Osteocyte (in vitro differentiated cells): Measurements from ENCODE around the gene INCA1. TPM values are rescaled to one million over a fixed set of nuclear protein-coding genes. Genes with fewer than 3 reads are reported as not detected.

ENCODE experiments used
- DNase-seq: peaks from one replicate; pipeline ENCODE4 v3.0.0; 2021; ENCODE audit warnings: mixed read lengths; ENCODE audit not compliant: unreplicated experiment; ENCODE audit errors: extremely low spot score
- H3K27ac Mint-ChIP-seq: one replicate; pipeline ENCODE4 v1.8.0; 2021; ENCODE audit warnings: mild to moderate bottlenecking, mixed read lengths; ENCODE audit not compliant: unreplicated experiment
- H3K27me3 Mint-ChIP-seq: one replicate; pipeline ENCODE4 v1.8.0; 2021; ENCODE audit warnings: mixed read lengths; ENCODE audit not compliant: unreplicated experiment
- H3K36me3 Mint-ChIP-seq: one replicate; pipeline ENCODE4 v1.8.0; 2021; ENCODE audit warnings: mixed read lengths; ENCODE audit not compliant: unreplicated experiment
- H3K4me1 Mint-ChIP-seq: one replicate; pipeline ENCODE4 v1.8.0; 2021; ENCODE audit warnings: mixed read lengths; ENCODE audit not compliant: unreplicated experiment
- H3K4me3 Mint-ChIP-seq: one replicate; pipeline ENCODE4 v1.8.0; 2021; ENCODE audit warnings: mild to moderate bottlenecking, moderate library complexity, mixed read lengths; ENCODE audit not compliant: unreplicated experiment
- H3K9me3 Mint-ChIP-seq: one replicate; pipeline ENCODE4 v1.8.0; 2021; ENCODE audit warnings: mixed read lengths; ENCODE audit not compliant: unreplicated experiment
- total RNA-seq: library from RNA; stranded (reverse); gene quantifications from 2 replicates; pipeline ENCODE4 v1.2.1, GENCODE V29; 2021
- TF ChIP-seq, protein P1 (sequence below): fragments of 200-600 bp; sonication (generic); IDR thresholded peaks from 2 replicates; pipeline ENCODE4 v1.5.0; 2021; ENCODE audit warnings: antibody characterized with exemption, mild to moderate bottlenecking, moderate library complexity

Gene INCA1
- total RNA-seq, 1 donor from 2014 or later, result 1.8 TPM

DNA sequence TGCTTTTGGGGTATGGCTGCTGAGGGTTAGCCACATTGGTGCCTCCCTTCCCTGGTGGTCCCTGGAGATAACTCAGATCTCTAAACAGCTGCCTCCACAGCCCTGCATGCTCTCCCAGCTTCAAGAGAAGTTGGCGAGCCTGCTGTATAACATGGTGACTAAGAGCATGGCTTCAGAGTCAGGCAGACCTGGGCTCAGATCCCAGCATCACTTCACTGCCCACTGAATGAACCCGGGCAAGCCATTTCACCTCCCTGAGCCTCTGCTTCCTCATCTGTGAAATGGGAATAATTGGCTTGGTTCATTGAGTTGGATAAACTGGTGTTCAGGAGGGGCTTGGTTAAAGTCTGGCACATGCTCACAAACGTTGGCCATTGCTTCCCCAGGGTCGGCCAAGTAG is 17.0 kb upstream of the INCA1 start:
- DNase-seq, result no peak

DNA sequence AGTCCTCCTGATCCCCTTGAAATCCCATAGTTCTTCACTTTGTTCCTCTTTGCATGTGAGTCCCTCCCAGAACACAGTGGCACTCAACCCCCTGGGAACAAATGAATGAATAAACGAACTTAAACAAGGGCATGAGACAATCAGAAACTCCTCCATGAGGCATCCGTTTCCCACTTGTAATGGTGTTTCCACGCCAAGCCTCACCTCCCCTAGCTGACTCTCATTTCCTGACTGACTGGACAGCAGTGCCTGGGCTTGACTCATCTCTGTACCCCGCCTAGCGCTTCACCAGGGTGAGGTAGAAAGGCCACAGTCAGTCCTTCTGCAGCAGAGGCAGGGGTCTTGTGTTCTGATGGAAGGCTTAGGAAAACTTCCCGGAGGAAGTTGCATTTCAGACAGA is 14.6 kb upstream of the INCA1 start:
- Mint-ChIP-seq H3K4me1 (no peaks in the 10 kb centered on the region), H3K9me3 (no peaks in the 10 kb centered on the region), H3K27me3 (no peaks in the 10 kb centered on the region), H3K36me3 (peaks cover 36% of the 10 kb centered on the region), H3K27ac (peak overlapping the region; percentile 12), H3K4me3 (no peak overlapping the region)
- DNase-seq, result no peak
- TF ChIP-seq, protein P1, sequence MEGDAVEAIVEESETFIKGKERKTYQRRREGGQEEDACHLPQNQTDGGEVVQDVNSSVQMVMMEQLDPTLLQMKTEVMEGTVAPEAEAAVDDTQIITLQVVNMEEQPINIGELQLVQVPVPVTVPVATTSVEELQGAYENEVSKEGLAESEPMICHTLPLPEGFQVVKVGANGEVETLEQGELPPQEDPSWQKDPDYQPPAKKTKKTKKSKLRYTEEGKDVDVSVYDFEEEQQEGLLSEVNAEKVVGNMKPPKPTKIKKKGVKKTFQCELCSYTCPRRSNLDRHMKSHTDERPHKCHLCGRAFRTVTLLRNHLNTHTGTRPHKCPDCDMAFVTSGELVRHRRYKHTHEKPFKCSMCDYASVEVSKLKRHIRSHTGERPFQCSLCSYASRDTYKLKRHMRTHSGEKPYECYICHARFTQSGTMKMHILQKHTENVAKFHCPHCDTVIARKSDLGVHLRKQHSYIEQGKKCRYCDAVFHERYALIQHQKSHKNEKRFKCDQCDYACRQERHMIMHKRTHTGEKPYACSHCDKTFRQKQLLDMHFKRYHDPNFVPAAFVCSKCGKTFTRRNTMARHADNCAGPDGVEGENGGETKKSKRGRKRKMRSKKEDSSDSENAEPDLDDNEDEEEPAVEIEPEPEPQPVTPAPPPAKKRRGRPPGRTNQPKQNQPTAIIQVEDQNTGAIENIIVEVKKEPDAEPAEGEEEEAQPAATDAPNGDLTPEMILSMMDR, result no peak

More for the DNA sequence above, 17.0 kb upstream of the INCA1 start:
- H3K4me3 Mint-ChIP-seq, result no peak overlapping the region
- no peaks in the 10 kb centered on the region for H3K27me3 Mint-ChIP-seq
- peaks cover 25% of the 10 kb centered on the region for H3K36me3 Mint-ChIP-seq
- no peak overlapping the region for H3K27ac Mint-ChIP-seq
- TF ChIP-seq, protein P1, result no peak
- no peaks in the 10 kb centered on the region for H3K9me3 Mint-ChIP-seq
- no peaks in the 10 kb centered on the region for H3K4me1 Mint-ChIP-seq

DNA sequence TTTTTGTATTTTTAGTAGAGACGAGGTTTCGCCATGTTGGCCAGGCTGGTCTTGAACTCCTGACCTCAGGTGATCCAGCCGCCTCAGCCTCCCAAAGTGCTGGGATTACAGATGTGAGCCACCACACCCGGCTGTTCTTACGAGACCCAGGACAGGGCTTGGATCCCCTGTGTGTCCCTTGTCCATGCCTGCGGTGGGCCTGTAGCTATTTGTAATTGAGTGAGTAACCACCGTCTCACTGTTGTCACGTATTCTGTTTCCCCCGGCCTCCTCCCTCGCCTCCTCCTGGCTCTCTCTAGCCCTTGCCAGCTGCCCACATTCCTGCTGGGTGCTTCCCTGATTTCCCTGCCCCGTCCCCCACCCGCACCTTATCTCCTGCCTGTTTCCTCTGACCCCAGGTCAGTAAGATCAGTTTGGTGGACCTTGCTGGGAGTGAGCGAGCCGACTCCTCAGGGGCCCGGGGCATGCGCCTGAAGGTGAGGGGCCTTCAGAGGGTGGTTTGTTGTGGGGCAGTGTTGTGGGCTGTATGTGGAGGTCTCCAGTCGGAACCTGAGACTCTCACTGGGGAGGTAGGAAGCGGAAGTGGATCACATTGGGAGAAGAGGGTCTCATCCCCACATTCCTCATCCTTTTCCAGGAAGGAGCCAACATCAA is 6.0 kb upstream of the INCA1 start:
- Mint-ChIP-seq H3K36me3 (peaks cover 58% of the 10 kb centered on the region), H3K9me3 (no peaks in the 10 kb centered on the region), H3K27me3 (no peaks in the 10 kb centered on the region), H3K27ac (no peak overlapping the region), H3K4me1 (peaks cover 20% of the 10 kb centered on the region), H3K4me3 (no peak overlapping the region)
- TF ChIP-seq, protein P1, result no peak
- no peak for DNase-seq

DNA sequence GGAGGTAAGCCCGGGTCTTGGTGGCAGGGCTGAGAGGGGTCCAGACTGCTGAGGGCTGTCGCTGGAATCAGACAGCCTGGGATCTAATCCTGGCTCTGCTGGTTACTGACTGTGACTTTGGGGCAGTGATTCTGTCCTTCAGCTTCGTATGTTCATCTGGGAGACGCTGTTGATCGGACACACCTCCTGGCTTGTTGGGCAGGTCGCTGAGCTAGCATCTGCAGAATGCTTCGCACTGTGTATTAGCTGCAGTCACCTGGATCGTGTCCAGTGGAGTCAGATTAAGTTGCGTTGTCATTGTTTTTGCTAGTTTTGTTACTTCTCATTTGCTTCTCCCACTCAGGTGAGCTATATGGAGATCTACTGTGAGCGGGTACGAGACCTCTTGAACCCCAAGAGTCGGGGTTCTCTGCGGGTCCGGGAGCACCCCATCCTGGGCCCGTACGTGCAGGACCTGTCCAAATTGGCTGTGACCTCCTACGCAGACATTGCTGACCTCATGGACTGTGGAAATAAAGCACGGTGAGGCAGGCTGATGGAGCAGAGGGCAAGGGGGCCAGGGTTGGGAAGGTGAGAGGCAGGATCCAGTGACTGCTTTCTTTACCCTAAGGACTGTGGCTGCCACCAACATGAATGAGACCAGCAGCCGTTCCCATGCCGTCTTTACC is 4.9 kb upstream of the INCA1 start:
- no peak overlapping the region for H3K4me3 Mint-ChIP-seq
- no peak overlapping the region for H3K27ac Mint-ChIP-seq
- no peaks in the 10 kb centered on the region for H3K9me3 Mint-ChIP-seq
- peaks cover 49% of the 10 kb centered on the region for H3K36me3 Mint-ChIP-seq
- H3K4me1 Mint-ChIP-seq, result peaks cover 20% of the 10 kb centered on the region
- DNase-seq, result no peak
- TF ChIP-seq, protein P1, result no peak
- H3K27me3 Mint-ChIP-seq, result no peaks in the 10 kb centered on the region

DNA sequence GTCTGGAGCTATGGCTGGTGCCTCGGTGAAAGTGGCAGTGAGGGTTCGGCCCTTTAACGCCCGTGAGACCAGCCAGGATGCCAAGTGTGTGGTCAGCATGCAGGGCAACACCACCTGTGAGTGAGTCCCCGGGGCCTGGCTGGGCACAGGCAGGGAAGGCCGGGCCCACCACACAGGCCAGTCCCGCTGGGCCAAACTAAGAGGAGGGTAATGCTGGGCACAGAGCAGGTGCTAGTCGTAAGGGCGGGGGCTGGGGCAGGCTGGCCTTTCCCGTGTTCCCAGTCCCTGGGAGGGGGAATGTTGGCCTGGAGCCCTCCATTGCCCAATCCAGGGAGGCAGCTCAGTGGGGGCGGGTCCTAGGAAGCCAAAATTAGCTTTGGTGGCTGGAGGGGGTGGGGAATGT is 2.9 kb upstream of the INCA1 start:
- no peak for DNase-seq
- TF ChIP-seq, protein P1, result no peak
- H3K9me3 Mint-ChIP-seq, result no peaks in the 10 kb centered on the region
- peaks cover 36% of the 10 kb centered on the region for H3K36me3 Mint-ChIP-seq
- no peaks in the 10 kb centered on the region for H3K27me3 Mint-ChIP-seq
- H3K27ac Mint-ChIP-seq, result peak overlapping the region; percentile 34
- H3K4me1 Mint-ChIP-seq, result peaks cover 23% of the 10 kb centered on the region
- H3K4me3 Mint-ChIP-seq, result peak overlapping the region; percentile 88
